HepG2 (cell line): ENCODE results near the gene EPHA10. TPM values are rescaled to one million over a fixed set of nuclear protein-coding genes. Genes with fewer than 3 reads are reported as not detected.

ENCODE experiments used
- ASH2L ChIP-seq: fragments of 300-600, 200-600 bp; sonication (generic); IDR thresholded peaks from 2 replicates; pipeline ENCODE4 v1.7.0; 2017; ENCODE audit warnings: low read depth, mild to moderate bottlenecking, moderate library complexity, mixed read lengths, low read length; ENCODE audit not compliant: insufficient read length
- HES4 ChIP-seq: sonication (generic); formaldehyde crosslinking; IDR thresholded peaks from 2 replicates; pipeline ENCODE4 v1.9.0; 2021; ENCODE audit warnings: mild to moderate bottlenecking, missing genetic modification reagents, borderline replicate concordance
- HOXA9 ChIP-seq: sonication (generic); formaldehyde crosslinking; IDR thresholded peaks from 2 replicates; pipeline ENCODE4 v1.8.1; 2022; ENCODE audit warnings: missing genetic modification reagents, mild to moderate bottlenecking, moderate library complexity, borderline replicate concordance
- KDM6A ChIP-seq: IDR thresholded peaks from 2 replicates; pipeline ENCODE4 v1.6.1; 2016; ENCODE audit warnings: low read depth
- KLF16 ChIP-seq, 2 experiments: sonication (generic) in 1 of 2; formaldehyde crosslinking in 1 of 2; IDR thresholded peaks; 2 replicates each; pipeline versions ENCODE4 v1.6.1 to v1.8.0; 2016 to 2023; ENCODE audit warnings: missing genetic modification reagents in 2 of 2, missing compliant biosample characterization in 1 of 2
- MYPOP ChIP-seq: sonication (generic); formaldehyde crosslinking; IDR thresholded peaks from 2 replicates; pipeline ENCODE4 v1.8.1; 2023; ENCODE audit warnings: mild to moderate bottlenecking, moderate library complexity, missing genetic modification reagents
- NFRKB ChIP-seq: fragments of 450-650 bp; IDR thresholded peaks from 2 replicates; pipeline ENCODE4 v1.6.1; 2017
- NFYB ChIP-seq: sonication (generic); formaldehyde crosslinking; IDR thresholded peaks from 2 replicates; pipeline ENCODE4 v1.4.0; 2020; ENCODE audit warnings: missing genetic modification reagents
- NR2F2 ChIP-seq: IDR thresholded peaks from 2 replicates; pipeline ENCODE4 v1.6.1; 2012; ENCODE audit warnings: low read depth, inconsistent platforms, borderline replicate concordance
- PITX1 ChIP-seq: sonication (generic); formaldehyde crosslinking; IDR thresholded peaks from 2 replicates; pipeline ENCODE4 v1.5.1; 2020; ENCODE audit warnings: mild to moderate bottlenecking, missing genetic modification reagents
- PPARG ChIP-seq: conservative IDR thresholded peaks from 2 replicates; pipeline ENCODE4 v1.6.1; 2016; ENCODE audit warnings: missing biosample characterization, missing genetic modification reagents
- REXO4 ChIP-seq: sonication (generic); formaldehyde crosslinking; IDR thresholded peaks from 2 replicates; pipeline ENCODE4 v1.8.0; 2022; ENCODE audit warnings: missing genetic modification reagents, mild to moderate bottlenecking, borderline replicate concordance
- SATB2 ChIP-seq: sonication (generic); formaldehyde crosslinking; IDR thresholded peaks from 2 replicates; pipeline ENCODE4 v1.5.0; 2020; ENCODE audit warnings: missing genetic modification reagents
- SNAPC2 ChIP-seq: sonication (generic); formaldehyde crosslinking; IDR thresholded peaks from 2 replicates; pipeline ENCODE4 v1.8.1; 2022; ENCODE audit warnings: mild to moderate bottlenecking, missing genetic modification reagents
- STAT5B ChIP-seq: sonication (generic); formaldehyde crosslinking; IDR thresholded peaks from 2 replicates; pipeline ENCODE4 v1.4.0; 2020; ENCODE audit warnings: missing genetic modification reagents
- TEAD3 ChIP-seq: optimal IDR thresholded peaks from 2 replicates; pipeline ENCODE3; 2016; ENCODE audit warnings: borderline replicate concordance
- ZFP36L2 ChIP-seq: sonication (generic); formaldehyde crosslinking; IDR thresholded peaks from 2 replicates; pipeline ENCODE4 v1.4.0; 2020; ENCODE audit warnings: missing genetic modification reagents
- ZNF263 ChIP-seq: sonication (generic); formaldehyde crosslinking; IDR thresholded peaks from 2 replicates; pipeline ENCODE4 v1.4.0; 2020; ENCODE audit warnings: missing genetic modification reagents
- ZNF276 ChIP-seq: sonication (generic); formaldehyde crosslinking; IDR thresholded peaks from 2 replicates; pipeline ENCODE4 v1.4.0; 2020; ENCODE audit warnings: mild to moderate bottlenecking, low read depth, missing genetic modification reagents
- ZNF350 ChIP-seq: sonication (generic); formaldehyde crosslinking; IDR thresholded peaks from 2 replicates; pipeline ENCODE4 v1.4.0; 2020; ENCODE audit warnings: mild to moderate bottlenecking, low read depth, missing genetic modification reagents, borderline replicate concordance
- ZNF383 ChIP-seq: sonication (generic); formaldehyde crosslinking; IDR thresholded peaks from 2 replicates; pipeline ENCODE4 v1.4.0; 2020; ENCODE audit warnings: missing genetic modification reagents, mild to moderate bottlenecking, borderline replicate concordance
- ZNF563 ChIP-seq: sonication (generic); formaldehyde crosslinking; IDR thresholded peaks from 2 replicates; pipeline ENCODE4 v1.8.0; 2022; ENCODE audit warnings: mild to moderate bottlenecking, moderate library complexity, missing genetic modification reagents
- ZNF724P ChIP-seq: sonication (generic); formaldehyde crosslinking; IDR thresholded peaks from 2 replicates; pipeline ENCODE4 v1.8.0; 2022; ENCODE audit warnings: missing genetic modification reagents, borderline replicate concordance
- ZNF747 ChIP-seq: sonication (generic); formaldehyde crosslinking; IDR thresholded peaks from 2 replicates; pipeline ENCODE4 v1.8.1; 2023; ENCODE audit warnings: missing genetic modification reagents, mild to moderate bottlenecking, borderline replicate concordance
- ZNF772 ChIP-seq: sonication (generic); formaldehyde crosslinking; IDR thresholded peaks from 2 replicates; pipeline ENCODE4 v1.5.0; 2020; ENCODE audit warnings: mild to moderate bottlenecking, missing genetic modification reagents
- polyA plus RNA-seq, 8 experiments: library from polyadenylated mRNA; depleted of rRNA in 3 of 8; stranded (reverse) in 7 of 8; unstranded in 1 of 8; fragments of >200 nt; fragmentation: Illumina TruSeq in 4 of 8; extraction: Trizol in 4 of 8; gene quantifications; 2 replicates each; pipeline versions ENCODE4 v1.2.1 to v1.2.3, GENCODE V29; 2011 to 2016; ENCODE audit warnings: low read depth in 4 of 8, missing spikeins in 1 of 8, mixed read lengths in 1 of 8; ENCODE audit not compliant: insufficient read depth in 1 of 8
- total RNA-seq, 5 experiments: library from RNA; depleted of rRNA; stranded (reverse); fragments of >200 nt; fragmentation: Illumina TruSeq; extraction: Trizol; gene quantifications; 2 replicates each; pipeline ENCODE4 v1.2.3, GENCODE V29; 2016; ENCODE audit warnings: low read depth in 1 of 5
- TF ChIP-seq, protein P1 (sequence below): sonication (generic); formaldehyde crosslinking; IDR thresholded peaks from 2 replicates; pipeline ENCODE4 v1.5.0; 2020; ENCODE audit warnings: mild to moderate bottlenecking, low read depth, missing genetic modification reagents, borderline replicate concordance
- TF ChIP-seq, protein P2 (sequence below): sonication (generic); formaldehyde crosslinking; IDR thresholded peaks from 2 replicates; pipeline ENCODE4 v1.4.0; 2020; ENCODE audit warnings: missing genetic modification reagents, mild to moderate bottlenecking, borderline replicate concordance

The EPHA10 gene
- total and polyA plus RNA-seq, 2 of the 13 experiments (the other 11 are each of a cell fraction or from before 2014, with no cell fraction given) = 0.11 to 0.58 TPM

DNA sequence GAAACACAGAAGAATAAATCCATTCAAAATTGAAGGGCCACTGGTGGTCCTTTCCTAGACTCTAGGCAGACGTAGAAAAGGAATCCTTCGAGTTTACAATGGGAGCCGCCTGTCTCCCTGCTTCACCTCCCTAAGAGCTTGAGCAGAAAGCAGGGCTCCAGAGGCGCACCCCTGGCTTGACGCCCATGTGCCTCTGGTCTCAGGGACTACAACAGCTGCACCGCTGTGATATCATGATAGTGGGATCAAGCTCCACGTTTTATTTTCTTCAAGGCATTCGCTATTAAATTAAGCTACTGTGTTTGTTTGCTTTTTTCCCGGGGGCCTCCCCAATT is 42.3 kb upstream of the EPHA10 start (continued):
- TF ChIP-seq PPARG (CRISPR knock-in tag) (no peak), ZNF350 (no peak), PITX1 (CRISPR knock-in tag) (no peak), ZNF383 (CRISPR knock-in tag) (no peak), NFYB (CRISPR knock-in tag) (no peak), MYPOP (CRISPR knock-in tag) (no peak), KLF16 (CRISPR knock-in tag; IDR thresholded peaks at IDR 0.05) (no peak; a peak in 1 of 4 replicates), ZNF276 (CRISPR knock-in tag) (no peak), KDM6A (CRISPR knock-in tag) (no peak), ASH2L (no peak), SNAPC2 (no peak), ZNF747 (CRISPR knock-in tag) (0 out of 2 replicates have a peak, but pooled peaks have one; percentile 36), HES4 (CRISPR knock-in tag) (no peak), STAT5B (CRISPR knock-in tag) (no peak), ZNF724P (CRISPR knock-in tag) (no peak), ZFP36L2 (no peak), HOXA9 (CRISPR knock-in tag) (no peak), SATB2 (CRISPR knock-in tag) (no peak), NR2F2 (no peak), ZNF772 (CRISPR knock-in tag) (0 out of 2 replicates have a peak, but pooled peaks have one; percentile 24), TEAD3 (CRISPR knock-in tag) (no peak), ZNF263 (no peak), ZNF563 (CRISPR knock-in tag) (no peak), REXO4 (CRISPR knock-in tag) (no peak), NFRKB (no peak)
- TF ChIP-seq, protein P1, sequence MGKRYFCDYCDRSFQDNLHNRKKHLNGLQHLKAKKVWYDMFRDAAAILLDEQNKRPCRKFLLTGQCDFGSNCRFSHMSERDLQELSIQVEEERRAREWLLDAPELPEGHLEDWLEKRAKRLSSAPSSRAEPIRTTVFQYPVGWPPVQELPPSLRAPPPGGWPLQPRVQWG (CRISPR knock-in tag) = no peak
- TF ChIP-seq, protein P2, sequence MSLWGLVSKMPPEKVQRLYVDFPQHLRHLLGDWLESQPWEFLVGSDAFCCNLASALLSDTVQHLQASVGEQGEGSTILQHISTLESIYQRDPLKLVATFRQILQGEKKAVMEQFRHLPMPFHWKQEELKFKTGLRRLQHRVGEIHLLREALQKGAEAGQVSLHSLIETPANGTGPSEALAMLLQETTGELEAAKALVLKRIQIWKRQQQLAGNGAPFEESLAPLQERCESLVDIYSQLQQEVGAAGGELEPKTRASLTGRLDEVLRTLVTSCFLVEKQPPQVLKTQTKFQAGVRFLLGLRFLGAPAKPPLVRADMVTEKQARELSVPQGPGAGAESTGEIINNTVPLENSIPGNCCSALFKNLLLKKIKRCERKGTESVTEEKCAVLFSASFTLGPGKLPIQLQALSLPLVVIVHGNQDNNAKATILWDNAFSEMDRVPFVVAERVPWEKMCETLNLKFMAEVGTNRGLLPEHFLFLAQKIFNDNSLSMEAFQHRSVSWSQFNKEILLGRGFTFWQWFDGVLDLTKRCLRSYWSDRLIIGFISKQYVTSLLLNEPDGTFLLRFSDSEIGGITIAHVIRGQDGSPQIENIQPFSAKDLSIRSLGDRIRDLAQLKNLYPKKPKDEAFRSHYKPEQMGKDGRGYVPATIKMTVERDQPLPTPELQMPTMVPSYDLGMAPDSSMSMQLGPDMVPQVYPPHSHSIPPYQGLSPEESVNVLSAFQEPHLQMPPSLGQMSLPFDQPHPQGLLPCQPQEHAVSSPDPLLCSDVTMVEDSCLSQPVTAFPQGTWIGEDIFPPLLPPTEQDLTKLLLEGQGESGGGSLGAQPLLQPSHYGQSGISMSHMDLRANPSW (CRISPR knock-in tag) = no peak
